Stimulated activated CD4-positive, alpha-beta T cell treated with anti-CD3 and anti-CD28 coated beads, Interleukin-4, amount 100 ng/mL, for 1 hour (primary cell): Measurements from ENCODE around the gene DMGDH.

Source experiments
- DNase-seq: peaks from one replicate; pipeline ENCODE4 v3.0.0-alpha.2; 2020

The DMGDH gene

DNA sequence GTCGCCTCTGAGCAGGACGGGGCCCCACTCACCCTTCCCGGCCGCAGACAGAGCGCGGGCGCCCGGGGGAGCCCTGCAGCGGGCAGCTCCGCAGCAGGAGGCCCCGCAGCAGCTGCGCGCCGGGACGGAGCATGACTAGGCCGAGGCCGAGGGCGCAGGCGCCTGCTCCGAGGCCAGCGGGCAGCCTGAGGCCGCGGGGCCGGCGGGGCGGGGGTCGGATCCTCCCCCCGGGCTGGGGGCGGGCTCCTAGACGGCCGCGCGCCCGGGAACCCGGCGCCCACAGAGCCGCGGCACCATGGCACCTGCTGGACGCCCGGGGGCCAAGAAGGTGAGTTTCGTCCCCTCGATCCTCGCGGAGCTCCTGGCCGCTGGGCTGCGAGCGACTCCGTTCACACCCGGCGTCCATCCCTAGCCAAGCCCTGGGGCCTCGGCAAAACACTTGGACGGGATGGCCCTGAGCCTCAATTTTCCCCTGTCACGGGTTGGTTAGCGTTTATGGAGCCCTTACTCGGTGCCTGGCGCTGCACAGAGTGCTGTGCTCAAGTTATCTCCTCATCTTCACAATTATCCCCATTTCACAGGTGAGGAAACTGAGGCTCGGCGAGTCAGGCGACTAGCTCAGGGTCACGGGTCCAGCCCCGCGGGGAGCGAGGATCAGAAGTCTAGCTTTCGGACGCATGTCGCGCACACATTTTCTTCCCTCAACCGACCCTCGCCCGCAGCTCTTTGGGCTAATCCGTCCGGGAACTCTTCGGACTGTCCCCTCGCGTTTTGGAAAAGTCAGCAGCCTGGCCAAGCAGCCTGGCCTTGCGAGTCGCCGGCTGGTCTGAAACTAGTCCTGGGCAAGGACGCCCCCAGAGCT, at the start of gene DMGDH, which contains the start of gene BHMT2:
DMGDH (minus strand) TSS at position 187 of the 862 bp plus-strand sequence; CDS start at position 133, 54 bp downstream.
BHMT2 (plus strand) TSS at position 280 of the 862 bp plus-strand sequence; CDS start at position 296, 16 bp downstream.
- no peak for DNase-seq

GRCh38 chr5:79112703-79113058, 43.2 kb upstream of the DMGDH start:
- DNase-seq: no peak

DNA sequence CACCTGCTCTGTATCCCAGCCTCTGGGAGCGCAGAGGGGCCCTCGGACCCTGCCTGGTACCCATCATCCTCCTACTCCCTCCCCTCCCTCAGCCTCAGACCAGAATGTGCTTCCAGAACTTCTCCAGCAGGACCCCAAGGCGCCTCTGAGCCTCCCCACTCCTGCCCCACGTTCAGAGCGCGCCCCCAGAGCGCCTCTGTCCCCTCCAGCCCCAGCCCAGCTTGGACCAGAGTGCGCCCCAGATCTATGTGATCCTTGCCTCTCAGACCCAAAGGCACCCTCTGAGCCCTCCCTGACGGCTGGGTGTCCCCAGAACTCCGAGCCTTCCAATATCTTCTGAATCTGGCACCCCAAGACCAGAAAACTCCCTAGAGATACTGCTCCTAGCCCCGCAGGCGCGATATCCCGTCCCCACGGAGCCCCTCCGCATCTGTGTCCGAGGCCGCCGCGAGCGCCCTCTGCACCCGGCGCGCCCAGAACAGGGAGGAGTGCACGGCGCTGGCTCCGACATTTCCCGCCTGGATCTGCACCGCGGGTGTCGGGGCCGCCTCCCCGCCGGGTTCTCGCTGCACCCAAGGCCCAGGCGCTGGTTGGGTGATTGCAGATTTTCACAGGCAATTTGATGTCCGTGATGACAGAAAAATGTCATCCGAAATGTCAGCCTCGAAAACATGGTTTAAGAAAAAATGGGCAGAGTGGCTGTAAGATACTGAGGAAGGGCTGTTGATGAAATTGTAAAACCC, 42.7 kb upstream of the DMGDH start:
- DNase-seq: no peak

DNA sequence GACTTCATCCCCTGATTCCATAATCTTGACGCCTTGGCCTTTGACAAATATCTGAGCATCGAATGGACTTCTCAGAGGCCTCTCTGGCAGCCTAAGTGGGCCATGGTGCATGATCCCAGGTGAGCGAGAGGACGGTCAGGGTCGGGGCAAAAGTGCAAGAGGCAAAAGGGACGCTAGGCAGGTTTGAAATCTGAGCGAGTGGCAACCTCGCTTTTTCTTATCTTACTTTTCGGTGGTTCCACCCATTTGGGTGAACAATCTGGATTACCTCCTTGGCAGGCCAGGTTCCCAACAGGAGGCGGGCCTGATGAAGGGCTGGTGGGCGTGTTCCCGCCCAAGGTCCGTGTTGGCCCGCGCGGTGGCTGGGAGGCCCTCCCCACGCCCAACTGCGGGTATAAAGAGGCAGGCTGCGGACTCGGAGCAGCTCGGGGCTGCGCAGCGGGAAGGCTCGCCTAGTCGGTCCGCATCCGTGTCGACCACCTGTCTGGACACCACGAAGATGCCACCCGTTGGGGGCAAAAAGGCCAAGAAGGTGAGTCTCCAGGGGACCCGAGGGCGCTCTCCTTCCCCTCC, 42.0 kb upstream of the DMGDH start, which contains the start of gene BHMT:
BHMT (plus strand) TSS at position 423 of the 573 bp plus-strand sequence; CDS start at position 500, 77 bp downstream.
- DNase-seq: no peak

GRCh38 chr5:79109527-79110492, 40.3 kb upstream of the DMGDH start:
- DNase-seq: peak; percentile 23

DNA sequence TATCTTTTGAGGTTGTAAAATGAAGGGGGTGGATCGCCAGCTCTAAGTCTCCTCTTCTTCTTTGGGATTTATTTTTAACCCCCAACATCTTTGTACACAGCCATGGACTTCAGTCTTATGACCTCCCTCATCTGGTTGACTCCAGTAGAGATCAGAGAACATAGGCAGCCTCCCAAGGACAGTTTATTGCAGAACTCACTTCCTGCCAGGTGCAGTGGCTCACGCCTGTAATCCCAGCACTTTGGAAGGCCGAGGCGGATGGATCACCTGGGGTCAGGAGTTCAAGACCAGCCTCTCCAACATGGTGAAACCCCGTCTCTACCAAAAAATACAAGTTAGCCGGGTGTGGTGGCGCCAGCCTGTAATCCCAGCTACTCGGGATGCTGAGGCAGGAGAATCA, 39.3 kb upstream of the DMGDH start:
- DNase-seq: no peak

GRCh38 chr5:79108086-79108485, 38.6 kb upstream of the DMGDH start:
- no peak for DNase-seq

GRCh38 chr5:79107020-79107796, 37.7 kb upstream of the DMGDH start:
- no peak for DNase-seq

- no peak for DNase-seq
Measured at GRCh38 chr5:79105868-79106267, 36.4 kb upstream of the DMGDH start.

GRCh38 chr5:79093762-79094161, 24.3 kb upstream of the DMGDH start:
- DNase-seq: no peak

DNA sequence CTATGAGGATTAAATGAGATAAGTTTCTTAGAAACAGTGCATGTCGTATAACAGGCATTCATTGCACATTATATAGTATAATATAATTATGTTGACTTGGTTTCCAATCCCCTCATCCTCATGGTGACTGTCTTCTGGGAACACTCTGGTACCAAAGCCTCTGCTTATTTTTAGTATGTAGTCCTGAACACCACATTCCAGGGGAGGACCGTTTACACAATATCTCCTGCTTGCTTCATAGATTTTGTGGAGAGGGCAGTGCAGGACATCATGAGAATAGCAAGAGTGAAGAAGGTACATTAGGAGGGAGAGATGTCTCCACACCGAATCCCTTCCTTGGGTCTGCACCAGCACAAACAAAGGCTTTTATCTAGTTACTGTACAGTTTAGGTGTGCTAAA, 21.6 kb upstream of the DMGDH start:
- DNase-seq: no peak

- DNase-seq: no peak
Measured at GRCh38 chr5:79088507-79088906, 19.0 kb upstream of the DMGDH start.

DNA sequence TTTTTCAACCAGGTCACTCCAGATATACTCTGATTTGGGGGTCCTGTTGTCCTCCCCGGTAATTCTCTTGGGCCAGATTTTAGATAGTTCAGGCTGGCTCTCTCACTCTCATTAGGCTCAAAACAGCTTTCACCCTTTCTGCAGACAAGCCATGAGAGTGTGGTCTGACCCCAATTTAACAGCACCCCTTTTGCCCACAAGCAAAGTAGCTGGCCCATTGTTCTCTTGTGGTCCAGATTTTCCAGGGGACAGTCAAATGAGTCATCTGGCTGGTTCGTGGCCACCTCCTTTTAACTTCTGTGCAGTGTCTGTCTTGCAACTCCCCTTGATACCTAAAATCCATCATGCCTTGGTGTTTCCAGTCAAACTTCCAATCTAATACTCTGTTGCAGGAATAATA, 16.6 kb upstream of the DMGDH start:
- no peak for DNase-seq

DNA sequence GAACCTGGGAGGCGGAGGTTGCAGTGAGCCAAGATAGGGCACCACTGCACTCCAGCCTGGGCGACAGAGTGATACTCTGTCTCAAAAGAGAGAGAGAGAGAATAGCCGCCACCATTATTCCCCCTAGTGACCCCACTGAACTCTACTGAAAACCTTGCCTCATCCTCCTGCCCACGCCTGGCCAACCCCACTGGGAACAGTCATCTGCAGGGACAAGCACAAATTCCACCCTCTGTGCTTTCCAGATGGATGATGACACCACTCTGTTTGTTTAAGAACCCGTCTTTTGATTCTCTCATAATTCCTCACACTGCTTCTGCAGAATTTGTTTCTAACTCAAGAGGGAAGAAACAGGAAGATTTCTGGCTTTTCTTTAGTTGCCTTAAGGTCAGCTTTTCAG, 12.3 kb upstream of the DMGDH start:
- DNase-seq: no peak

- no peak for DNase-seq
Measured at GRCh38 chr5:79080804-79081203, 11.3 kb upstream of the DMGDH start.

DNA sequence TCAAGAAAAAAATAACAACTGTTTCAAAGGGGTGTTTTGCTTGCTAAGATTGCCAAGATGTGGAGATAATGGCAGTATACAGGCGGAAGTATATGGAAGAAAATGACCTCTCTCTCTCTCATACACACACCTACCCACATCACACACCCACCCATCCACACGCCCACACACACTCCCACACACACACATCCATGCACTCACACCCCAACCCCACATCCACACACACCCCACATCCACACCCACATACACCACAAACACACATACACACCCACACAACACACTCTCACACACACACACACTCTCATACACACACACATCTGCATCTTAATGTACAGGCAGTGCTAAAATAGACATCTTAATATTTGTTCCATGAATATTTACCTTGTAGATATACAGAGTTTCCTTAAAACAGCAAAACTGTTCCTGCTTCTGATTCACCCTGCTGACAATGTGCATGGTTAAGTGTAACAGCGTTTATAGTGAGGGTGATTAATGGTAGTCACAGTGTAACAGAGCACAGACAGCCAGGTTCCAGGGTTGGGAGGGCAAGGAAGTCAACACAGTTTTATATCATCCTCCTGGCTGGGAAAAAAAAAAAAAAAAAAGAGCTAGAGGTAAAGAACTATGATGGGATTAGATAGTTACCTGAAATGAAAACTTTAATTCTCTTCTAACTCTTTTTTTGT, 8.3 kb upstream of the DMGDH start:
- DNase-seq: no peak

GRCh38 chr5:79076819-79077218, 7.3 kb upstream of the DMGDH start:
- DNase-seq: no peak

- no peak for DNase-seq
Measured at GRCh38 chr5:79075646-79076426, 6.4 kb upstream of the DMGDH start.

DNA sequence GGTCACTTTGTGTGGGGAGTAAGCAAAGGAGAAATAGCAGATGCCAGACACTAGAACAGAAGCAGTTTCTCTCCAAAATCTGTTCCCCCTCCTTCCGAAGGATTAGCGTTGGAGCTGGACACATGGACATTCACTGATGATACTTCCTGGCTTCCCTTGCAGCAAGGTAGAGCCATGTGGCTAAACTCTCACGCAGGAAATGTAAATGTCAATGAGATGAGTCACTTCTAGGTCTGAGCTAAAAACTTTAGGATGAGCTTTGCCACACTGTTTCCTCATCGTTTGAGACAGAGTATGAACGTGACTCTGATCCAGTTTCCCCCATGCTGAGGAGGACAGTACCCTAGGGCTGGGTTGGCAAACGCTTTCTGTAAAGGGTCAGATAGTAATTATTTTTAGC, 5.2 kb upstream of the DMGDH start:
- DNase-seq: no peak

DNA sequence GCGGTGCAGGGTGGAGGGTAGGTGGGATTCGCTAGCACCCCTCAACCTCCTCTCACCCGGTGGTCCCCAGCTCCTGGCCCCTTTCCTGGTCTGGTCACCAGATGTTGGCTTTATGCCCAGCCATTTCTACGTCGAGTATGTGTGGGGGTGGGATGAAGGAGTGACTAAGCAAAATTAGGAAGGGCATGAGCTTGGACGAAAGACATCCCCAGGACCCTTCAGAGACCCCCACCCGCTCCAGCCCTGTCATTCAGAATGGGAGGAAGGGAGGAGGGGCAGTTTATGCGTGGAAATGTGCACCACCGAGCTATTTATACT, 835 bp upstream of the DMGDH start:
- DNase-seq: no peak
